Tibial nerve (tissue), 4 donors: Measurements from ENCODE around the gene NDUFS4.

Experiments
- CTCF ChIP-seq, 5 experiments: fragments of 200-600 bp in 3 of 5; fragments of 450-650 bp in 2 of 5; sonication (generic) in 3 of 5; IDR thresholded peaks; one replicate each; pipeline ENCODE4 v1.5.1; 2016 to 2019; ENCODE audit warnings: antibody characterized with exemption in 5 of 5, mild to moderate bottlenecking in 3 of 5, moderate library complexity in 2 of 5
- EP300 ChIP-seq, 2 donors: sonication (generic); formaldehyde crosslinking; IDR thresholded peaks; one replicate each; pipeline ENCODE4 v1.6.1; 2017; ENCODE audit warnings: antibody characterized with exemption in 2 of 2, mild to moderate bottlenecking in 1 of 2
- POLR2A ChIP-seq, 2 donors: fragments of 450-650 bp; IDR thresholded peaks; one replicate each; pipeline ENCODE4 v1.6.1; 2017; ENCODE audit warnings: antibody characterized with exemption in 2 of 2, mild to moderate bottlenecking in 2 of 2, moderate library complexity in 2 of 2

- TF ChIP-seq EP300 (IDR thresholded peaks at IDR 0.05) (no peak), POLR2A (IDR thresholded peaks at IDR 0.05) (no peak), CTCF (IDR thresholded peaks at IDR 0.05) (no peak)
Observed at GRCh38 chr5:53549792-53550191, 10.6 kb upstream of the NDUFS4 start.
